Transverse colon (tissue), 4 donors: ENCODE measurements around the gene PLCB1. TPM values are rescaled to one million over a fixed set of nuclear protein-coding genes. Genes with fewer than 3 reads are reported as not detected.

Experiments used
- DNase-seq: peaks from one replicate; pipeline ENCODE4 v3.0.0-alpha.2; 2019
- H3K27ac ChIP-seq, 4 donors: fragments of 200-600 bp; sonication (generic); 2 replicates each; pipeline ENCODE4 v1.5.1; 2016 to 2018; ENCODE audit warnings: inconsistent platforms in 4 of 4
- H3K27me3 ChIP-seq: fragments of 200-600 bp; sonication (generic); 2 replicates; pipeline ENCODE4 v1.5.1; 2017; ENCODE audit warnings: inconsistent platforms
- H3K36me3 ChIP-seq, 4 donors: fragments of 200-600 bp; sonication (generic); 2 replicates each; pipeline ENCODE4 v1.5.1; 2017 to 2019; ENCODE audit warnings: inconsistent platforms in 4 of 4
- H3K4me1 ChIP-seq, 4 donors: fragments of 200-600 bp; sonication (generic); 2 replicates each; pipeline ENCODE4 v1.5.1; 2017 to 2020; ENCODE audit warnings: inconsistent platforms in 4 of 4
- H3K4me3 ChIP-seq, 4 donors: fragments of 200-600 bp; sonication (generic); 1 replicate in 1 of 4; 2 replicates in 3 of 4; pipeline versions ENCODE4 v1.5.1 to v1.6.1; 2017 to 2019; ENCODE audit warnings: inconsistent platforms in 4 of 4
- H3K9me3 ChIP-seq, 2 donors: fragments of 200-600 bp; sonication (generic); 2 replicates each; pipeline ENCODE4 v1.5.1; 2017 to 2019; ENCODE audit warnings: inconsistent platforms in 2 of 2
- EP300 ChIP-seq: sonication (generic); formaldehyde crosslinking; IDR thresholded peaks from one replicate; pipeline ENCODE4 v1.6.1; 2017; ENCODE audit warnings: antibody characterized with exemption, low read depth
- POLR2A ChIP-seq: fragments of 450-650 bp; IDR thresholded peaks from one replicate; pipeline ENCODE4 v1.6.1; 2016; ENCODE audit warnings: antibody characterized with exemption, mild to moderate bottlenecking, moderate library complexity
- POLR2AphosphoS5 ChIP-seq, 3 donors: sonication (generic); formaldehyde crosslinking; IDR thresholded peaks; one replicate each; pipeline ENCODE4 v1.6.1; 2016; ENCODE audit warnings: antibody characterized with exemption in 3 of 3
- WGBS, 2 donors: methylation state at CpG; one replicate each; pipeline ENCODE4 v1.1.5; 2018; ENCODE audit warnings: low coverage in 1 of 2; 5-methylcytosine and 5-hydroxymethylcytosine counted together
- in situ Hi-C, 4 donors: fragments of 200-750 bp; cut with MboI; loops; one replicate each; pipeline versions ENCODE4 v1.15.0 to v1.15.1; 2017; ENCODE audit warnings: low sequenced_read_pairs in 3 of 4, low pct_ligation_motif_present in 1 of 4, low pct_unique_long_range_greater_than_20kb in 1 of 4
- intact Hi-C: fragments of 100-400 bp; cut with DNase I; formaldehyde crosslinking; loops from one replicate; pipeline ENCODE4 v1.15.1; 2023; ENCODE audit warnings: low total_unique reads
- total RNA-seq, 4 donors: library from RNA; depleted of rRNA; stranded (reverse); fragments of >200 nt; gene quantifications; one replicate each; pipeline ENCODE4 v1.1.0, GENCODE V29; 2016
- TF ChIP-seq, protein P1 (sequence below), 5 experiments: fragments of 200-600 bp in 3 of 5; fragments of 450-650 bp in 2 of 5; sonication (generic) in 3 of 5; IDR thresholded peaks; 1 replicate in 2 of 5; 2 replicates in 3 of 5; pipeline ENCODE4 v1.5.1; 2016 to 2017; ENCODE audit warnings: antibody characterized with exemption in 5 of 5, inconsistent platforms in 3 of 5, mild to moderate bottlenecking in 2 of 5, moderate library complexity in 1 of 5

The PLCB1 gene
- total RNA-seq, 4 donors from 2014 or later: 13.1 to 18.6 (median 15.8) TPM

DNA sequence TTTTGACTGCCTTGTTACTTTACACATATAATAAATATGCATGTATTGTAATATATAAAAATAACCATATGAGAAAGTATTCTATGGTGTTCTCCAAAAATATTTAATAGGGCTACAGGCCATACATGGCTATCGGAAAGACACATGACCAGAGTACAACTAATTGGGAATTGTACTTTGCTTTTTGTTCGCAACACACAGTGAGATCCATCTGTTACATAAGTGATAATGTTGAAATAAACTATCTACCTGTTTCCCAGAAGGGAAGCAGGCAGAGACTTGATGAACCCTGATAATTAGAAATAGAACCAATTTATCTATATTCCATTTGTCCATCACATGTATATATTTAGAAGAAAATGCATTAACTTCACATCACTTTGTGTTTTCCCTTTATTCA lies 592.8 kb downstream of the PLCB1 start:
- intact Hi-C loops: no loop called here
- no peaks in the 10 kb centered on the region for H3K9me3 ChIP-seq
- no peaks in the 10 kb centered on the region for H3K27me3 ChIP-seq
- DNase-seq: no peak
- no peaks in the 10 kb centered on the region for H3K36me3 ChIP-seq
- TF ChIP-seq, protein P1, sequence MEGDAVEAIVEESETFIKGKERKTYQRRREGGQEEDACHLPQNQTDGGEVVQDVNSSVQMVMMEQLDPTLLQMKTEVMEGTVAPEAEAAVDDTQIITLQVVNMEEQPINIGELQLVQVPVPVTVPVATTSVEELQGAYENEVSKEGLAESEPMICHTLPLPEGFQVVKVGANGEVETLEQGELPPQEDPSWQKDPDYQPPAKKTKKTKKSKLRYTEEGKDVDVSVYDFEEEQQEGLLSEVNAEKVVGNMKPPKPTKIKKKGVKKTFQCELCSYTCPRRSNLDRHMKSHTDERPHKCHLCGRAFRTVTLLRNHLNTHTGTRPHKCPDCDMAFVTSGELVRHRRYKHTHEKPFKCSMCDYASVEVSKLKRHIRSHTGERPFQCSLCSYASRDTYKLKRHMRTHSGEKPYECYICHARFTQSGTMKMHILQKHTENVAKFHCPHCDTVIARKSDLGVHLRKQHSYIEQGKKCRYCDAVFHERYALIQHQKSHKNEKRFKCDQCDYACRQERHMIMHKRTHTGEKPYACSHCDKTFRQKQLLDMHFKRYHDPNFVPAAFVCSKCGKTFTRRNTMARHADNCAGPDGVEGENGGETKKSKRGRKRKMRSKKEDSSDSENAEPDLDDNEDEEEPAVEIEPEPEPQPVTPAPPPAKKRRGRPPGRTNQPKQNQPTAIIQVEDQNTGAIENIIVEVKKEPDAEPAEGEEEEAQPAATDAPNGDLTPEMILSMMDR (IDR thresholded peaks at IDR 0.05): no peak
- TF ChIP-seq EP300: no peak
- TF ChIP-seq POLR2A: no peak
- TF ChIP-seq POLR2AphosphoS5 (IDR thresholded peaks at IDR 0.05): no peak
- no peak overlapping the region for H3K27ac ChIP-seq
- 96 to 100% methylated on average over 2 of the region's 2 CpGs for WGBS, 2 donors
- peaks cover 0 to 3% (median 0%) of the 10 kb centered on the region in 4 donors for H3K4me1 ChIP-seq
- in situ Hi-C loops: loop anchor here (5.0 to 25.0 kb wide), 6 partner anchors 588 to 788 kb away; partner anchors contain the start of genes PLCB1 (in 3 of the 4) and HAO1 (in 1 of the 4)
- no peak overlapping the region for H3K4me3 ChIP-seq

DNA sequence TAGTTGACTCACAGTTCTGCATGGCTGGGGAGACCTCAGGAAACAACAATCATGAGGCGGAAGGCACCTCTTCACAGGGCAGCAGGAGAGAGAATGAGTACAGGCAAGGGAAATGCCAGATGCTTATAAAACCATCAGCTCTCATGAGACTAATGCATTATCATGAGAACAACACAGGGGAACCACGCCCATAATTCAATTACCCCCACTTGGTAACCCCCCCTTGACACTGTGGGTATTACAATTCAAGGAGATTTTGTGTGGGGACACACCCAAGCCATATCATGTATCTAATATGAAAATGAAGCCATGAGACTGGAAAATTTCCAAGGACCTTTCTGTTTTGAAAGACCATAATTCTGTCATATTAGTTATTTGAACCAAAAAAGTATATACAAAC lies 594.4 kb downstream of the PLCB1 start:
- no peaks in the 10 kb centered on the region for H3K36me3 ChIP-seq
- intact Hi-C loops (no loop called here), in situ Hi-C loops (loop anchor here (10.0 kb wide), 2 partner anchors 592 to 682 kb away; partner anchors contain the start of gene PLCB1 (in 1 of the 4))
- H3K4me3 ChIP-seq: no peak overlapping the region
- TF ChIP-seq POLR2A (no peak), POLR2AphosphoS5 (IDR thresholded peaks at IDR 0.05) (no peak), EP300 (no peak)
- TF ChIP-seq, protein P1 (IDR thresholded peaks at IDR 0.05): no peak
- no peaks in the 10 kb centered on the region for H3K4me1 ChIP-seq
- no peak overlapping the region for H3K27ac ChIP-seq
- no peak for DNase-seq
- 67 to 100% methylated on average over 1 to 2 of the region's 2 CpGs for WGBS, 2 donors
- no peaks in the 10 kb centered on the region for H3K9me3 ChIP-seq
- H3K27me3 ChIP-seq: no peaks in the 10 kb centered on the region

DNA sequence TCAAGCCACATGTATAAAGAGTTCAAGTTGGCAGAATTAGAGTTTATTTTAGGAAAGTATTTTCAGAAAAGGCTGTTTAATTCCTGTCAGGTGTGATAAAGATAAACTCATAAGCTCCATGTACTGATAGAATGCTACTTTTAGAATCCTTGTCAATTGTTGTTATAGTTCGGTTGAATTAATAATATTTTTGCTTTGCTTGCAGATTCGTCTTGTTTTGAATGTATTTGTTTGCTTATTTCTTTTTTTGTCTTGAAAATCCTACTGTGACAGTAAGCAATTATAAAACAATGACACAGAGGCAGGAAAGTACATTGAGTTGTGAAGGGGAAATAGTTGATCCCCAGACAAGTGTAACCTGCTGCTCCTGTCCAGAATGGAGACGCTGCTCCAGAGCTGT lies 602.9 kb downstream of the PLCB1 start:
- Histone ChIP-seq H3K4me3 (no peak overlapping the region), H3K27ac (no peak overlapping the region), H3K27me3 (no peaks in the 10 kb centered on the region), H3K36me3 (no peaks in the 10 kb centered on the region), H3K9me3 (no peaks in the 10 kb centered on the region), H3K4me1 (no peaks in the 10 kb centered on the region)
- WGBS, 2 donors: 74 to 82% methylated on average over 3 of the region's 3 CpGs
- DNase-seq: no peak
- intact Hi-C loops: no loop called here
- in situ Hi-C loops: no loop called here
- TF ChIP-seq POLR2A: no peak
- no peak for TF ChIP-seq EP300
- no peak for TF ChIP-seq POLR2AphosphoS5 (IDR thresholded peaks at IDR 0.05)

DNA sequence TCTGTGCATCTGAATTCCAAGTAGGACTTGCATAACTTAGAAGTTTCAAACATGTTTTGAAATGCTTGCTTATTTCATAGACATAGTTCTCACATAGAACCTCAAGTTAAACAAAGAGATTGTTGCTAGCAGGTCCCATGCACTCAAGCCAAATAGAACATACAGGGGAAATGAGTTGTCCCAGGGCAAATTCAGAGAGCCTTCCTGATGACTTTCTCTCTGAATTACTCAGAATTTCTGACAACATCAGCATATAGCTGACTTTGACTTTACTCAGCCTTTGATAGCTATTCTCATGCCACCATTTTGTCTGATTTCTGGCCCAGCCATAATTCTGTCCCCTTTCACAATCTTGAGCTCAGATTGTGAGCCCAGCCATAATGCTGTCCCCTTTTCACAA lies 603.6 kb downstream of the PLCB1 start:
- H3K36me3 ChIP-seq: no peaks in the 10 kb centered on the region
- DNase-seq: no peak
- no peak overlapping the region for H3K27ac ChIP-seq
- H3K4me3 ChIP-seq: no peak overlapping the region
- in situ Hi-C loops (no loop called here), intact Hi-C loops (no loop called here)
- no peaks in the 10 kb centered on the region for H3K4me1 ChIP-seq
- no peaks in the 10 kb centered on the region for H3K9me3 ChIP-seq
- TF ChIP-seq, protein P1 (IDR thresholded peaks at IDR 0.05): no peak
- no peak for TF ChIP-seq POLR2AphosphoS5 (IDR thresholded peaks at IDR 0.05)
- no peak for TF ChIP-seq EP300
- no peak for TF ChIP-seq POLR2A
- no peaks in the 10 kb centered on the region for H3K27me3 ChIP-seq

DNA sequence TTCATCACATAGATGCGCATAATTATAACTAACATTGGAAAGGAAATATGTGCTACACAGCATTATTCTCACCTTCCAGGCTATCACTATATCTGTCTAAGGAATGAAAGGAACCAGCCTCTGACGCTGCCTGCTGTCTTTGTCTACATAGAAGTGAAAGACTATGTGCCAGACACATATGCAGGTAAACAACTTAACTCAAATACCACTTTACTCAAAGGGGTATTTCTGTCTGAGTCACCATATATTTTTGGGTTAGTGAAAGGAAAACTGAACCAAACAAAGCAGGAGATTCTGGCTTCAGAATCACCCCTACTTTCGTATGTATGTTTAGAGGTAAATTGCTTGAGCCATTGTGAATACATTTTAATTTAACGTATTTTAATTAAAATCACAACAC lies 608.2 kb downstream of the PLCB1 start:
- intact Hi-C loops (no loop called here), in situ Hi-C loops (no loop called here)
- WGBS, 2 donors: 83 to 91% methylated on average over 4 of the region's 4 CpGs
- DNase-seq: no peak
- Histone ChIP-seq H3K27me3 (no peaks in the 10 kb centered on the region), H3K4me3 (no peak overlapping the region), H3K4me1 (no peaks in the 10 kb centered on the region), H3K36me3 (peaks cover 0 to 3% (median 0%) of the 10 kb centered on the region in 4 donors), H3K27ac (no peak overlapping the region), H3K9me3 (no peaks in the 10 kb centered on the region)
- no peak for TF ChIP-seq POLR2A
- TF ChIP-seq POLR2AphosphoS5 (IDR thresholded peaks at IDR 0.05): no peak
- TF ChIP-seq, protein P1 (IDR thresholded peaks at IDR 0.05): no peak
- TF ChIP-seq EP300: no peak
